Karpas-422 (cell line): ENCODE data around the gene CCDC92. TPM values are rescaled to one million over a fixed set of nuclear protein-coding genes. Genes with fewer than 3 reads are reported as not detected.

Experiments
- DNase-seq: peaks from one replicate; pipeline ENCODE4 v3.0.0-alpha.2; 2015
- H2AFZ ChIP-seq: fragments of 200-600 bp; sonication (generic); 2 replicates; pipeline ENCODE4 v1.6.1; 2014; ENCODE audit warnings: antibody characterized with exemption, low read length, mixed read lengths
- H3K27ac ChIP-seq: fragments of 200-600 bp; sonication (generic); 2 replicates; pipeline ENCODE4 v1.5.1; 2014; ENCODE audit warnings: mild to moderate bottlenecking, low read length, moderate library complexity
- H3K27me3 ChIP-seq: fragments of 200-600 bp; sonication (generic); 2 replicates; pipeline ENCODE4 v1.6.1; 2014; ENCODE audit warnings: low read length, mixed read lengths
- H3K36me3 ChIP-seq: fragments of 200-600 bp; sonication (generic); 2 replicates; pipeline ENCODE4 v1.6.1; 2014; ENCODE audit warnings: low read length, mixed read lengths; ENCODE audit not compliant: insufficient read depth
- H3K4me1 ChIP-seq: fragments of 200-600 bp; sonication (generic); 2 replicates; pipeline ENCODE4 v1.6.1; 2014; ENCODE audit warnings: mild to moderate bottlenecking, low read length, mixed read lengths
- H3K4me2 ChIP-seq: fragments of 200-600 bp; sonication (generic); 2 replicates; pipeline ENCODE4 v1.6.1; 2014; ENCODE audit warnings: low read length, low read depth, mild to moderate bottlenecking; ENCODE audit not compliant: poor library complexity, severe bottlenecking
- H3K4me3 ChIP-seq: fragments of 200-600 bp; sonication (generic); 2 replicates; pipeline ENCODE4 v1.5.1; 2014; ENCODE audit warnings: mild to moderate bottlenecking, antibody characterized with exemption, low read length, mixed read lengths
- H3K79me2 ChIP-seq: fragments of 200-600 bp; sonication (generic); 2 replicates; pipeline ENCODE4 v1.6.1; 2014; ENCODE audit warnings: mild to moderate bottlenecking, low read length, mixed read lengths
- H3K9ac ChIP-seq: fragments of 200-600 bp; sonication (generic); 2 replicates; pipeline ENCODE4 v1.6.0; 2014; ENCODE audit warnings: low read length
- H3K9me2 ChIP-seq: fragments of 200-600 bp; sonication (generic), shearing (Covaris generic); replicated peaks from 2 replicates; pipeline ENCODE4 v1.6.0; 2014; ENCODE audit warnings: mild to moderate bottlenecking, low read length, moderate library complexity; ENCODE audit not compliant: insufficient read depth
- H3K9me3 ChIP-seq: fragments of 300-700, 200-600 bp; sonication (generic); 2 replicates; pipeline ENCODE4 v1.6.1; 2014; ENCODE audit warnings: low read length, mixed read lengths
- H4K20me1 ChIP-seq: fragments of 200-600 bp; sonication (generic); 2 replicates; pipeline ENCODE4 v1.6.1; 2014; ENCODE audit warnings: mild to moderate bottlenecking, antibody characterized with exemption, low read length, low read depth; ENCODE audit not compliant: insufficient read depth
- total RNA-seq: library from RNA; depleted of rRNA; stranded (reverse); fragments of >200 nt; shearing (Covaris generic); gene quantifications from 2 replicates; pipeline ENCODE4 v1.2.3, GENCODE V29; 2014; ENCODE audit warnings: low replicate concordance

CCDC92 gene
- total RNA-seq, 1 experiment from 2014 or later, result 2.0 TPM

- H3K9ac ChIP-seq, result no peak overlapping the region
- H3K4me2 ChIP-seq, result no peak overlapping the region
- no peak overlapping the region for H3K27ac ChIP-seq
- no peaks in the 10 kb centered on the region for H3K79me2 ChIP-seq
- no peaks in the 10 kb centered on the region for H4K20me1 ChIP-seq
- H3K9me2 ChIP-seq, result no peaks in the 10 kb centered on the region
- H3K27me3 ChIP-seq, result no peaks in the 10 kb centered on the region
- no peaks in the 10 kb centered on the region for H3K4me1 ChIP-seq
- H3K9me3 ChIP-seq, result no peaks in the 10 kb centered on the region
- no peaks in the 10 kb centered on the region for H3K36me3 ChIP-seq
- DNase-seq, result no peak
- no peak overlapping the region for H2AFZ ChIP-seq
- H3K4me3 ChIP-seq, result no peak overlapping the region
Measured at GRCh38 chr12:123941624-123942237, 30.9 kb downstream of the CCDC92 start.

GRCh38 chr12:123941000-123941399, 31.6 kb downstream of the CCDC92 start:
- Histone ChIP-seq H3K79me2 (no peaks in the 10 kb centered on the region), H3K9ac (no peak overlapping the region), H3K27me3 (no peaks in the 10 kb centered on the region), H3K4me3 (no peak overlapping the region), H3K9me2 (no peaks in the 10 kb centered on the region), H4K20me1 (no peaks in the 10 kb centered on the region), H3K36me3 (no peaks in the 10 kb centered on the region), H3K9me3 (no peaks in the 10 kb centered on the region), H3K27ac (no peak overlapping the region), H3K4me2 (no peak overlapping the region), H3K4me1 (no peaks in the 10 kb centered on the region), H2AFZ (no peak overlapping the region)
- DNase-seq, result no peak

- no peak overlapping the region for H3K4me2 ChIP-seq
- no peaks in the 10 kb centered on the region for H3K36me3 ChIP-seq
Measured at GRCh38 chr12:123940627-123940966, 32.0 kb downstream of the CCDC92 start.

GRCh38 chr12:123939716-123940626, 32.7 kb downstream of the CCDC92 start:
- H4K20me1 ChIP-seq, result no peaks in the 10 kb centered on the region
- H2AFZ ChIP-seq, result no peak overlapping the region
- H3K27me3 ChIP-seq, result no peaks in the 10 kb centered on the region
- H3K9ac ChIP-seq, result no peak overlapping the region
- H3K79me2 ChIP-seq, result no peaks in the 10 kb centered on the region
- no peaks in the 10 kb centered on the region for H3K4me1 ChIP-seq
- no peaks in the 10 kb centered on the region for H3K36me3 ChIP-seq
- no peak overlapping the region for H3K4me3 ChIP-seq
- no peak for DNase-seq
- H3K27ac ChIP-seq, result no peak overlapping the region
- H3K9me3 ChIP-seq, result no peaks in the 10 kb centered on the region
- H3K4me2 ChIP-seq, result no peak overlapping the region
- H3K9me2 ChIP-seq, result no peaks in the 10 kb centered on the region

More at GRCh38 chr12:123940627-123940966, 32.0 kb downstream of the CCDC92 start:
- no peak overlapping the region for H3K9ac ChIP-seq
- DNase-seq, result no peak
- H3K4me3 ChIP-seq, result no peak overlapping the region
- no peaks in the 10 kb centered on the region for H4K20me1 ChIP-seq
- H3K27me3 ChIP-seq, result no peaks in the 10 kb centered on the region
- no peak overlapping the region for H3K27ac ChIP-seq
- no peaks in the 10 kb centered on the region for H3K79me2 ChIP-seq
- no peaks in the 10 kb centered on the region for H3K9me2 ChIP-seq
- no peaks in the 10 kb centered on the region for H3K9me3 ChIP-seq
- no peaks in the 10 kb centered on the region for H3K4me1 ChIP-seq
- H2AFZ ChIP-seq, result no peak overlapping the region

GRCh38 chr12:123938679-123939480, 33.8 kb downstream of the CCDC92 start:
- no peak overlapping the region for H3K27ac ChIP-seq

GRCh38 chr12:123937707-123938591, 34.7 kb downstream of the CCDC92 start:
- H3K4me1 ChIP-seq, result peaks cover 6% of the 10 kb centered on the region
- H3K36me3 ChIP-seq, result no peaks in the 10 kb centered on the region
- H2AFZ ChIP-seq, result no peak overlapping the region
- DNase-seq, result no peak
- H3K27ac ChIP-seq, result no peak overlapping the region
- H4K20me1 ChIP-seq, result no peaks in the 10 kb centered on the region
- no peak overlapping the region for H3K4me3 ChIP-seq
- no peaks in the 10 kb centered on the region for H3K79me2 ChIP-seq
- H3K9me2 ChIP-seq, result no peaks in the 10 kb centered on the region
- no peaks in the 10 kb centered on the region for H3K27me3 ChIP-seq
- no peaks in the 10 kb centered on the region for H3K9me3 ChIP-seq
- H3K4me2 ChIP-seq, result no peak overlapping the region
- H3K9ac ChIP-seq, result no peak overlapping the region

More at GRCh38 chr12:123938679-123939480, 33.8 kb downstream of the CCDC92 start:
- no peaks in the 10 kb centered on the region for H3K36me3 ChIP-seq
- H4K20me1 ChIP-seq, result no peaks in the 10 kb centered on the region
- no peak overlapping the region for H2AFZ ChIP-seq
- no peaks in the 10 kb centered on the region for H3K9me3 ChIP-seq
- H3K9ac ChIP-seq, result no peak overlapping the region
- no peaks in the 10 kb centered on the region for H3K27me3 ChIP-seq
- no peaks in the 10 kb centered on the region for H3K79me2 ChIP-seq
- no peak overlapping the region for H3K4me2 ChIP-seq
- DNase-seq, result no peak
- peaks cover 4% of the 10 kb centered on the region for H3K4me1 ChIP-seq
- H3K9me2 ChIP-seq, result no peaks in the 10 kb centered on the region
- H3K4me3 ChIP-seq, result no peak overlapping the region

GRCh38 chr12:123936956-123937706, 35.5 kb downstream of the CCDC92 start:
- H3K27me3 ChIP-seq, result no peaks in the 10 kb centered on the region
- H4K20me1 ChIP-seq, result no peaks in the 10 kb centered on the region
- no peak overlapping the region for H3K4me2 ChIP-seq
- no peaks in the 10 kb centered on the region for H3K36me3 ChIP-seq
- no peak for DNase-seq
- H3K27ac ChIP-seq, result no peak overlapping the region
- H2AFZ ChIP-seq, result no peak overlapping the region
- peaks cover 6% of the 10 kb centered on the region for H3K4me1 ChIP-seq
- H3K4me3 ChIP-seq, result no peak overlapping the region
- H3K9me3 ChIP-seq, result no peaks in the 10 kb centered on the region
- H3K9me2 ChIP-seq, result no peaks in the 10 kb centered on the region
- no peak overlapping the region for H3K9ac ChIP-seq
- no peaks in the 10 kb centered on the region for H3K79me2 ChIP-seq
